Cerebellar cortex (tissue), 1 donor: ENCODE results near the gene RNF19B.
A peak's percentile ranks its signal among the peaks of the same experiment; 100 is the strongest.
"Not testable (repeated sequence)": the region's sequence is repeated elsewhere in the genome, so short reads cannot be mapped to it uniquely, and the experiment has no call there.

Source experiments
- DNase-seq: peaks from one replicate; pipeline ENCODE4 v3.0.0-alpha.2; 2015; ENCODE audit warnings: low spot score

Gene RNF19B

DNA sequence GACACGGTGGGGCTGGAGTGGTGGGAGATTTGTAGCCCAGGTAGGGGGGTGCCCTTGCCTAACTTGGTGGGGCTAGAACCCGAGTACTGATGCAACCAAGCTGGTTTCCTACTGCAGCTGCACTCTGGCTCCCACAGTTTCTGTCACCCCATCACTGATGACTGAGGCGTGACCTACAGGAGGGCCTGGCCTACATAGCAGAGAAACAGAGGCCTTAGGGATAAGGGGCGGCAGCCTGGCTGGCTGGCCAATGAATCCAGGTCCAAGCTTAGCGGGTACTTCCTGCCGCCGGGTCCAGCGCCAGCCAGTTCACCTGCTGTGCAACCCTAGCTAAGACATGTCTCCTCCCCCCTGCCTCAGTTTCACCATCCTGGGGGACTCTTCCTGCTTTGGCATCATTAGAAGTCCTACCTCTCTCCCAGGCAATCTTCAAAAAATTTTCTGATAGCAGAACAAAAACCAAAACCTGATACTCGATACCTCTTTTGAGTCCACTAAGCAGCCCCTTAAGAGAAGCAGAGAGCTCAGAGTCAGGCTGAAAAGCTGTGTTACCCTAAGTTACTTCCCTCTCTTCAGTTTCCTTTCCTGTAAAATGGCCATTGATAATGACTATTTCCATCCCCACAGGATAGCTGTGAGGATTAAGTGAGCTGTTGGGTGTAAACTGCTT is 27.3 kb upstream of the RNF19B start:
- no peak for DNase-seq

GRCh38 chr1:32991386-32991785 is 26.8 kb upstream of the RNF19B start:
- no peak for DNase-seq

- no peak for DNase-seq
Observed at GRCh38 chr1:32990887-32991286, 26.3 kb upstream of the RNF19B start.

DNA sequence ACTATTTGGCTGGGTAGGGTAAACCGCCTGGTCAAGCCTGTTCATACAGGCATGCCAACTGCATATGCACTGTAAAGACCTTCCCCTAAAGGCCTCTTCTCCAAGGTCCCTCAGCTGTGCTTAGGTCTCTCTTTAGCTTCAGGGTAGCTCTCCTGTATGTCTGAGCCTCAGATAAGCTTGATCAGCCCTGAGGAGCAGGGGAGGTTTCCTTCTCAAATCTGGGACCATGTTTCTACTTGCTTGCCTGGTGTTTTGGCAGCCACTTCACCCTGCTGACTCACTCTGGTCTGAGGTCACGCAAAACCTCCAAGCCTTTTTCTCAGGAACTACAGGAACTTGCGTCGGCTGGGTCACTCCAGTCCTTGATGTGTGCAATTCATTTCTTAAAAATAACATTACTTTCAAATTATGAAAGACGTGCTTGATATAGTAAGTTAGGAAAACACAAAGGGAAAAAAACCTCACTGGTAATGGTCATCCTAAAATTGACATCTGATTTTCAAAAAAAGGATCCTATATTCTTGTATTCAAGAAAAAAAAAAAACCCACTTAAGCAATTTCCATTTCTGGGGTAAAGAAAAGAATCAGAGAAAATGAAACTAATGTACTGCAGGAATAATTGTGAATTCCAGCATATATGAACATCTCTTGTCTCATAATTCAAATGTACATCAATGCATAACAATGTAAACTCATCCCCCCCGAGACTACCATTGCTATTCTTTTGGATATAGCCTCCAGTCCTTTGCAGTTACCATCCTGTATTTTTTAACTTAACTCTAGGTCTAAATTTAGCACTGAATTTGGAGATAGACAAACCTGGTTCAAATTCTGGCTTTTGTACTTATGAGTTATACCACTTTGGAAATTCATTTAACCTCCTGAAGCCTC is 24.8 kb upstream of the RNF19B start:
- DNase-seq = no peak

DNA sequence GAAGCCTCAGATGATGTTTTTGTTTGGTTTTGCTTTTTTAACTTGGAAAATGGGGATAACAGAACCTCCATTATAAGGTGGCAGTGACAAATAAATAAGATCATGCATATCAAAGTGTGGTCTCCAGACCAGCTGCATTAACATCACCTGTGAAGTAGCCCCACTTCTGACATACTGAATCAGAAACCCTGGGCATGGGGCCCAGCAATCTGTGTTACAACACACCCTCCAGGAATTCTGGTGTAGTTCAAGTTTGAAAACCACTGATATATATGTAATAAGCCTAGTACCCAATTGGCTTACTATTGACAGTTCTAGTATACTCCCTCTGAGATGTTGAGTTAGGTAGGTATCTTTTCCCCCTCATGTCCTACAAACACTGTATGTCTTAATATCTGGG is 24.1 kb upstream of the RNF19B start:
- no peak for DNase-seq

DNA sequence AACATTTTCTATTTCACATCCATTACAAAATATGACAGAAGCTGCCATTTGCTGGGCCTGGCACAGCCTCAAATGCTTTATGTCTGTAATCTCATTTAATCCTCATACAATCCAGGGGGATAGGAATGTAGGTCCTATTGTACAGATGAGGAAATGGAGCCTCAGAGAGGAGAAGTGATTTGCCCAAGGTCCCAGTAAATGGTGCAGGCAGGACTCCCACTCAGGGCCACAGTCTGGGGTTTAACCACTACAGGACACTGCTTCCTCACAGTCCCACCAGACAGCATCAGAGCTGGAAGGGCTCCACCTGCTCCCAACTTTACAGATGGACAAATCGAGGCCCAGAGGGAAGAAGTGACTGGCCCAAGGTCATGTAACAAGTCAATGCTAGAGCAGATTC is 20.6 kb upstream of the RNF19B start:
- no peak for DNase-seq

- no peak for DNase-seq
Observed at GRCh38 chr1:32984455-32985171, 20.0 kb upstream of the RNF19B start.

GRCh38 chr1:32984090-32984454 is 19.5 kb upstream of the RNF19B start:
- DNase-seq = no peak

DNA sequence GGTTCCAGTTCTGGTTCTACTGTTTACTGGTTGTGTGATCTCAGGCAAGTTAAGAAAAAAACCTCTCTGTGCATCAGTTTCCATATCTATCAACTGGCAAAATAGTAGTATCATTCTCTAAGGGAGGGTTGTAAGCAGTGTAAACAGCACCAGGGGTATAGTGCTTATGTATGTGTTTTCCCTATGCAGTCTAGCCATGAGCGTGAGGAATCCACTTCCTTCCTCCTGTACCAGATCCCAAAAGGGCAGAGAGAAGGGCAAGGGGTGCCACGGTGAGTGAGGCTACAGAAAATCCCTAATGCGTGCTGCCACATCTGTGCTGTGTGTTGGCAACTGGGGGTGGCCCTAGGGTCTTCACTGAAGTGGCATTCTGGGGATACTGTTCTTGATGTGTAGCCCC is 18.4 kb upstream of the RNF19B start:
- no peak for DNase-seq

- no peak for DNase-seq
Observed at GRCh38 chr1:32981003-32981901, 16.6 kb upstream of the RNF19B start.

DNA sequence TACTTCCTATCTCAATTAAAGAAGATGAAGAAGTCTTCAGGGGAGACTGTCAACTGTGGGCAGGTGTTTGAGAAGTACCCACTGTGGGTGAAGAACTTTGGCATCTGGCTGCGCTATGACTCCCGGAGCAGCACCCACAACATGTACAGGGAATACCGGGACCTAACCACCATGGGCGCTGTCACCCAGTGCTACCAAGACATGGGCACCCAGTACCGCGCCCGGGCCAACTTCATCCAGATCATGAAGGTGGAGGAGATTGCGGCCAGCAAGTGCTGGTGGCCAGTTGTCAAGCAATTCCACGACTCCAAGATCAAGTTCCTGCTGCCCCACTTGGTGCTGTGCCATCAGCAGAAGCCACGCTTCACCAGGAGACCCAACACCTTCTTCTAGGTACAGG is 15.5 kb upstream of the RNF19B start:
- DNase-seq = no peak

- no peak for DNase-seq
Observed at GRCh38 chr1:32978854-32979253, 14.2 kb upstream of the RNF19B start.

GRCh38 chr1:32977546-32978087 is 13.0 kb upstream of the RNF19B start:
- no peak for DNase-seq

DNA sequence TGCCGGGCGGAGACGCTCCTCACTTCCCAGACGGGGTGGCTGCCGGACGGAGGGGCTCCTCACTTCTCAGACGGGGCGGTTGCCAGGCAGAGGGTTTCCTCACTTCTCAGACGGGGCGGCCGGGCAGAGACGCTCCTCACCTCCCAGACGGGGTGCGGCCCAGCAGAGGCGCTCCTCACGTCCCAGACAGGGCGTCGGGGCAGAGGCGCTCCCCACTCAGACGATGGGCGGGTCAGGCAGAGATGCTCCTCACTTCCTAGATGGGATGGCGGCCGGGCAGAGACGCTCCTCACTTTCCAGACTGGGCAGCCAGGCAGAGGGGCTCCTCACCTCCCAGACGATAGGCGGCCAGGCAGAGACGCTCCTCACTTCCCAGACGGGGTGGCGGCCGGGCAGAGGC is 10.4 kb upstream of the RNF19B start:
- DNase-seq = not testable (repeated sequence)

GRCh38 chr1:32973458-32973857 is 8.8 kb upstream of the RNF19B start:
- DNase-seq = not testable (repeated sequence)

- DNase-seq = peak; percentile 75
Observed at GRCh38 chr1:32972814-32973428, 8.3 kb upstream of the RNF19B start.

DNA sequence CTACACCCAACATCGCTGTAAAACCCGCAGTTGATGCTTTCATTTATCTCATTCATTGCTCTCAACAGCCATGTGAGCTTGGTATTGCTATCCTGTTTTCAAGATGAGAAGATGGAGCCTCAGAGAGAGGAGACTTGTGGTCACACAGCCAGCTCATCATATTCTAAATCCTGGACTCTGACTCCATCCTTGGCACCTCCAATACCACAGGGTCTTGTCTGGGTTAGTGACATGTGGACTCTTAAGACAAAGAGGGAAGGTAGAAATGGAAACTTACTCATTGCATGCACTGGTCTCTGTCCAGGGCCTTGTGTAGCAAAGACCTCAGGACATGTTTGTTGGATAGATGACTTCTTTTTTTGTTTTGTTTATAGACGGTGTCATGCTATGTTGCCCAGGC is 7.0 kb upstream of the RNF19B start:
- DNase-seq = no peak

DNA sequence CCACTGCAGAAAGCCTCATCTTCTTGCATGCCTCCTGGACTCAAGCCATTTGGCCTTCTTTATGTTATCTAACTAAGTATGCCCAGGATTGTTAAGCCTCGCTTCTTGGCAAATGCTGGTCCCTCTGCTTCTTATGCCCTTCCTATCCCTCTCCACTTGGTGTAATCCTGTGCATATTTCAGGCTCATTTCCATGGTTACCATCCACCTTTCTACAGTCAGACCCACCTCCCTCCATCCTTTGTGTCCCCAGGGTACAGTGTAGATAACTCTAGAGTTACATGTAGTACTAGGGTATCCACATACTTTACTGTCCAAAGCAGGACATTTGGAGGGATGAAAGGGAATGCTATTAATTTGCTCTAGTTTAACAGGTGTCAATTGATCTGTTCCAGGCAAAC is 6.5 kb upstream of the RNF19B start:
- DNase-seq = no peak

DNA sequence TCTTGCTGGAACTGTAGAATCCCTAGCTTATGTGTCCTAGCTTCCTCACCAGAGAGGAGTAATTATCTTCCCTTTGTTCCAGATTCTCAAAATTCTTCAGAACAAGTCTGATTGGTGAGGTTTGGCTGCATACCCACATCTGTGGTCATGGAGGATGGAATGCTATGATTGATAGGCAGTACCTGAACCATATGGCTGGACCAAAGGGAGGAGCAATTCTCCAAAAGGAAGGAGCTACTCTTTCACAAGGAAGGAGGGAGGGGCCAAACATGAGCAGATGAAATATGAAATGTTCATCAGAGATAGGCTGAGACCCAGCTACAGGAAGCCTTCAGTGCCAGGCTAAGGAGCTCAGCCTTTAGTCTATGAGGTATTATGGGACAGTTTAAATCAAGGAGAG is 5.0 kb upstream of the RNF19B start:
- no peak for DNase-seq

GRCh38 chr1:32967888-32968568 is 3.4 kb upstream of the RNF19B start:
- no peak for DNase-seq

DNA sequence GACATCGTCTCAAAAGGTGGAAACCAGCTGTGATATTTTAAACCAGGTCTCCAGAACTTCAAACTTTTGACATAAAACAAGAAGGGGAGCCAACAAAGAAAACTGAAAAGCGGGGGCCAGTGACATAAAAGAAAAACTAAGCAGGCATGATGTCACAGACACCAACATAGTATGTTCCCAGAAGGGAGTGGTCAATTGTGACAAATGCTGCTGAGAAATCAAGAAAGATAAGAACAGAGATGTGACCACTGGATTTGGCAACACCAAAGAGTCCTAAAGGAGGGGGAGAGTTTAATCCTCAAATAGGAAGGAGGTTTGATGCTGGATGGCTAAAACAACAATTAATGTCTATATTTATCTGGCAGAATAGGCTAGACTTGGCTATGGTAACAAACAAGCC is 2.3 kb upstream of the RNF19B start:
- DNase-seq = no peak
